Heart left ventricle (tissue), 16 donors: ENCODE results near the gene HNF1B. TPM values are rescaled to one million over a fixed set of nuclear protein-coding genes. Genes with fewer than 3 reads are reported as not detected.

Experiments used
- ATAC-seq, 4 donors: fragments of 200-7000 bp; cut with Tn5 transposase; one replicate each; pipeline ENCODE4 v1.9.1; 2020 to 2022; ENCODE audit warnings: moderate library complexity in 4 of 4, mild to moderate bottlenecking in 3 of 4, moderate number of reproducible peaks in 1 of 4
- DNase-seq, 5 donors: peaks; one replicate each; pipeline ENCODE4 v3.0.0-alpha.2; 2020
- H3K27ac ChIP-seq, 12 donors: fragments of 200-600 bp; sonication (generic) in 4 of 12; one replicate each; pipeline versions ENCODE4 v1.5.0 to v1.8.0; 2016 to 2022; ENCODE audit warnings: mild to moderate bottlenecking in 2 of 12
- H3K27me3 ChIP-seq, 9 donors: fragments of 200-600 bp; sonication (generic) in 2 of 9; one replicate each; pipeline versions ENCODE4 v1.5.1 to v1.8.0; 2016 to 2022; ENCODE audit warnings: mild to moderate bottlenecking in 3 of 9
- H3K36me3 ChIP-seq, 9 donors: fragments of 200-600 bp; sonication (generic) in 2 of 9; one replicate each; pipeline versions ENCODE4 v1.5.0 to v1.8.0; 2018 to 2022; ENCODE audit warnings: mild to moderate bottlenecking in 2 of 9
- H3K4me1 ChIP-seq, 12 donors: fragments of 200-600 bp; sonication (generic) in 4 of 12; one replicate each; pipeline versions ENCODE4 v1.5.0 to v1.8.0; 2016 to 2022; ENCODE audit warnings: mild to moderate bottlenecking in 3 of 12
- H3K4me3 ChIP-seq, 12 donors: fragments of 200-600 bp; sonication (generic) in 4 of 12; one replicate each; pipeline versions ENCODE4 v1.5.0 to v1.8.0; 2017 to 2022; ENCODE audit warnings: mild to moderate bottlenecking in 9 of 12, moderate library complexity in 4 of 12
- H3K9me3 ChIP-seq, 12 donors: fragments of 200-600 bp; sonication (generic) in 4 of 12; one replicate each; pipeline versions ENCODE4 v1.5.0 to v1.8.0; 2016 to 2022; ENCODE audit warnings: mild to moderate bottlenecking in 1 of 12
- CTCF ChIP-seq, 12 donors: fragments of 200-600 bp; sonication (generic) in 4 of 12; IDR thresholded peaks; one replicate each; pipeline versions ENCODE4 v1.5.0 to v1.8.0; 2018 to 2022; ENCODE audit warnings: antibody characterized with exemption in 12 of 12, mild to moderate bottlenecking in 5 of 12
- POLR2A ChIP-seq, 2 donors: fragments of 450-650 bp; IDR thresholded peaks; one replicate each; pipeline ENCODE4 v1.6.1; 2017; ENCODE audit warnings: antibody characterized with exemption in 2 of 2, mild to moderate bottlenecking in 2 of 2, moderate library complexity in 2 of 2
- WGBS, 4 donors: extraction: QIAGEN DNeasy Blood & Tissue Kit in 2 of 4; methylation state at CpG; one replicate each; pipeline versions ENCODE4 v1.1.5 to v1.1.7; 2013 to 2018; 5-methylcytosine and 5-hydroxymethylcytosine counted together
- intact Hi-C, 10 donors: fragments of 100-400 bp; cut with DNase I; formaldehyde crosslinking; loops; one replicate each; pipeline versions ENCODE4 v1.11.1 to v1.14.2; 2022
- polyA plus RNA-seq, 2 donors: library from polyadenylated mRNA; stranded (reverse); fragments of 200-250 nt; gene quantifications; one replicate each; pipeline ENCODE4 v1.2.3, GENCODE V29; 2013
- total RNA-seq, 9 donors: library from RNA; depleted of rRNA in 2 of 9; stranded (reverse); fragments of >200 nt in 2 of 9; fragmentation: NEBNext Ultra II Directional in 3 of 9; extraction: Animal tissue kit (Norgen Biotek cat#: 25700) in 3 of 9; gene quantifications; one replicate each; pipeline versions ENCODE4 v1.1.0 to v1.2.4, GENCODE V29; 2016 to 2023
- donor health status: ischemic (EF 13 %, LVEDD 7.1; RV severe dilation, severe dysfunction).
- donor health status: healthy with polysubstance abuse.
- donor health status: DM: no; HTN: yes; CAD: no.
- donor health status: DM: no; HTN: no; CAD: no.
- donor health status: ischemic (EF 25% LVEDD 6.9; RV normal size, moderate dysfunction).
- donor health status: ischemic (EF 25% LVEDD 5.7; RV mildly dilated, moderate dysfunction).
- donor health status: healthy.
- donor health status: DM: yes; HTN: yes; CAD: no.
- donor health status: ischemic (EF 35%, LVEDD 5.7; RV mildly dilated, moderate dysfunction).
- donor health status: nonischemic (EF 11% LVEDD 7.7; RV severe dilation, severe dysfunction).
- donor health status: DM: yes; HTN: yes; CAD: no.
- donor health status: PGD.
- donor health status: ischemic (EF 29% LVEDD 5.4; RV normal size, mild dysfunction).
- donor health status: nonischemic (EF 23%, LVEDD 6.1; RV moderate dilation, normal function).

The HNF1B gene
- total and polyA plus RNA-seq, 11 donors, result not detected

- no peak for TF ChIP-seq CTCF (IDR thresholded peaks at IDR 0.05)
- TF ChIP-seq POLR2A (IDR thresholded peaks at IDR 0.05), result no peak
- H3K4me1 ChIP-seq, result no peaks in the 10 kb centered on the region
- H3K27ac ChIP-seq, result no peak overlapping the region
- ATAC-seq, result no peak
- no peaks in the 10 kb centered on the region for H3K36me3 ChIP-seq
- no peaks in the 10 kb centered on the region for H3K9me3 ChIP-seq
- H3K4me3 ChIP-seq, result no peak overlapping the region
- peaks cover 0 to 51% (median 8%) of the 10 kb centered on the region in 9 donors for H3K27me3 ChIP-seq
- WGBS, 4 donors, result 78 to 91% (median 89%) methylated on average over 5 of the region's 5 CpGs
- intact Hi-C loops, result loop anchor here in 1 of 10 donors (10.0 kb wide), 1 partner anchor 60 kb away; no protein-coding TSS in a partner anchor
- no peak for DNase-seq
Measured at GRCh38 chr17:37754363-37754762, 9.5 kb upstream of the HNF1B start.

- DNase-seq, result no peak
- Histone ChIP-seq H3K9me3 (no peaks in the 10 kb centered on the region), H3K4me1 (no peaks in the 10 kb centered on the region), H3K27ac (no peak overlapping the region), H3K36me3 (no peaks in the 10 kb centered on the region), H3K4me3 (no peak overlapping the region), H3K27me3 (peaks cover 0 to 46% (median 11%) of the 10 kb centered on the region in 9 donors)
- WGBS, 4 donors, result 75 to 81% (median 79%) methylated on average over 4 to 5 of the region's 5 CpGs
- TF ChIP-seq CTCF (IDR thresholded peaks at IDR 0.05) (no peak), POLR2A (IDR thresholded peaks at IDR 0.05) (no peak)
- intact Hi-C loops, result loop anchor here in 1 of 10 donors (10.0 kb wide), 1 partner anchor 62 kb away; no protein-coding TSS in a partner anchor
- ATAC-seq, result no peak
Measured at GRCh38 chr17:37752482-37752881, 7.6 kb upstream of the HNF1B start.

- intact Hi-C loops, result loop anchor here in 1 of 10 donors (10.0 kb wide), 1 partner anchor 64 kb away; no protein-coding TSS in a partner anchor
- ATAC-seq, result no peak
- Histone ChIP-seq H3K36me3 (no peaks in the 10 kb centered on the region), H3K27ac (no peak overlapping the region), H3K9me3 (no peaks in the 10 kb centered on the region), H3K4me1 (no peaks in the 10 kb centered on the region), H3K27me3 (peaks cover 0 to 55% (median 15%) of the 10 kb centered on the region in 9 donors), H3K4me3 (no peak overlapping the region)
- no peak for DNase-seq
- WGBS, 4 donors, result 70 to 77% (median 72%) methylated on average over 10 of the region's 10 CpGs
- TF ChIP-seq CTCF (IDR thresholded peaks at IDR 0.05), result no peak
- TF ChIP-seq POLR2A (IDR thresholded peaks at IDR 0.05), result no peak
Measured at GRCh38 chr17:37750768-37751475, 6.1 kb upstream of the HNF1B start.

- Histone ChIP-seq H3K27ac (no peak overlapping the region), H3K4me1 (peaks cover 0 to 4% (median 0%) of the 10 kb centered on the region in 12 donors), H3K27me3 (peaks cover 6 to 60% (median 22%) of the 10 kb centered on the region in 9 donors), H3K36me3 (no peaks in the 10 kb centered on the region), H3K9me3 (no peaks in the 10 kb centered on the region), H3K4me3 (no peak overlapping the region)
- no peak for ATAC-seq
- WGBS, 4 donors, result 71 to 78% (median 75%) methylated on average over 5 of the region's 5 CpGs
- intact Hi-C loops, result loop anchor here in 1 of 10 donors (10.0 kb wide), 1 partner anchor 65 kb away; no protein-coding TSS in a partner anchor
- TF ChIP-seq CTCF (IDR thresholded peaks at IDR 0.05) (no peak), POLR2A (IDR thresholded peaks at IDR 0.05) (no peak)
- no peak for DNase-seq
Measured at GRCh38 chr17:37750292-37750691, 5.4 kb upstream of the HNF1B start.
